ENCODE measurements around the gene C17orf107.

C17orf107 gene

DNA sequence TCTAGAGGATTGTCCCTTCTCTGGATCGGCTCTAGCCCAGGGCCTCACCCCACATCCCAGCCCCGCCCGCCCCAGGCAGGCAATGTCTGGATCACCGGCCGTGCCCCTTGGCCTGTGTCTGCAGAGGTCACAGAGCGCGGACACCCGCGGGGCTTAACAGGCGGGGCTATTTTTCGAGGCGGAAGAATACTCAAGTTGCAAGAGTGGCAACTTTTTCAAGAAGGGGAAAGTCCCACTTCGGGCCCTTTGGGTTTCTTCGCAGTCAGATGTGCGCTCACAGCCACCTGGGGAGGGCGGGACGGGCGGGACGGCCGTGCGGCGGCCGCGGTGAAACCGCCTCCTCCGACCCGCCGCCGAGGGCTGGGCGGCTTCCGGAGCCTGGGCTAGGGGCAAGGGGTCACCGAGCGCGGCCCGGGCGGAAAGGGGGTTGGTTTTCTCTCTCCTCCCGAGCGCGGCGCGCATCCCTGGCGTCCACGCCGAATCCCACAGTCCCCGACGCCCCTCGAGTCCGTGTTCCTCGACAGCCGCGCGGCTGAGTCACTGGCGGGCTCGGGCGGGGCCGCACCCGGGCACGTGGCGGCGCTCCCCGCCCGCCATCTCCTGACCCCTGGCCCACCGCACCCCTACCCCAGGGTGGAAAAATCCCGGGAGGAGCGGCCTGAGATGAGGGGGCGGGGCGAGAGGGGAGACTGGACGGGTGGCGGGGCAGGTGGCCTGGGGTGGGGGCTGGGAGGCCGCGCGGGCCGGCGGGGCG, 50.2 kb downstream of the C17orf107 start:
- no peak for TF ChIP-seq CTCF (IDR thresholded peaks at IDR 0.05; ENCODE audit: low read depth, low read length, missing control alignments)
- no peak for DNase-seq (ENCODE audit: extremely low read depth, low read depth)
- peak overlapping the region; percentile 97 for H3K4me3 ChIP-seq (replicated peaks; ENCODE audit: low read depth, low read length)

DNA sequence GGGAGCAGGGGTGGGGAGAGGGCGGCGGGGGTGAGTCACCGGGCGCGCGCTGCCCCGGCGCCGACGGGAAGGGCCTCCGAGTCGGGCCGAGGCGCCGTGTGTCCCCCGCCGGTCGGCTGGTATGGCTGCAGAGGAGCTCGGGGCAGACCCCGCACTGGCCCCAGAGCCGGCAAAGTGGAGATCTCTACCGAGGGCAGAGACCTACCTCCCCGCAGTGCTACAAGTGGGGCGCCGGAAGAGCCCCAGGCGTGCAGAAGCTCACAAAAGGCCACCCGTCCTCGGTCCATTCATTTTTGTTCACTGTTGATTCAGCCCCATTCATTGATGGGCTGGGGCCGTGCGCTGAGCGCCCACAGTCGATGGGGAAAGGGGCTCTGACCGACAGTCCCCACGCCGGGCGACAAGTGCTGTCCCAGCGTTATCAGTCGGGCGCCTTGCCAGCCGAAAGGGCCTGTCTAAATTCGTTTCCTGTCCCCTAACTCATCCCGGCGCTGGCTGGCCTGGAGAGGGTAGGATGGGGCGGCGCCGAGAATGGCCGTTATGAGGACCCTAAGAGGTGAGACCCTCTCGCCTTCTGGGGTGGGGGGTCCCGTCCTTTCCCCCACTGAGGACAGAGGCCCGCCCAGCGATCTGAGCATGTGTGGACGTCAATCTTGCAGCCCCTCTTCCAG, 50.9 kb downstream of the C17orf107 start:
- TF ChIP-seq CTCF (IDR thresholded peaks at IDR 0.05; ENCODE audit: low read depth, low read length, missing control alignments), result no peak
- DNase-seq (ENCODE audit: extremely low read depth, low read depth), result no peak
- H3K4me3 ChIP-seq (replicated peaks; ENCODE audit: low read depth, low read length), result peak overlapping the region; percentile 97

GRCh38 chr17:4950746-4951204, 51.4 kb downstream of the C17orf107 start, which contains the start of gene ENO3:
TSS of gene ENO3 (plus strand) at chr17:4951119. CDS start at chr17:4951830, 711 bp downstream.
- TF ChIP-seq CTCF (IDR thresholded peaks at IDR 0.05; ENCODE audit: low read depth, low read length, missing control alignments), result no peak
- H3K4me3 ChIP-seq (replicated peaks; ENCODE audit: low read depth, low read length), result peak within 1 kb of the TSS; percentile 97
- DNase-seq (ENCODE audit: extremely low read depth, low read depth), result no peak

GRCh38 chr17:4951486-4951885, 52.1 kb downstream of the C17orf107 start:
- TF ChIP-seq CTCF (IDR thresholded peaks at IDR 0.05; ENCODE audit: low read depth, low read length, missing control alignments), result no peak
- DNase-seq (ENCODE audit: extremely low read depth, low read depth), result no peak
- no peak overlapping the region for H3K4me3 ChIP-seq (replicated peaks; ENCODE audit: low read depth, low read length)
